PFSK-1 (cell line): ENCODE data around the gene DOCK1.

Source experiments
- FOXP2 ChIP-seq: optimal IDR thresholded peaks from 2 replicates; pipeline ENCODE3; 2011; ENCODE audit warnings: borderline replicate concordance, control low read depth, inconsistent platforms; ENCODE audit not compliant: insufficient read depth; ENCODE audit errors: extremely low read length, extremely low read depth
- POLR2AphosphoS5 ChIP-seq: IDR thresholded peaks from 2 replicates; pipeline ENCODE4 v1.6.1; 2012; ENCODE audit warnings: low read depth, mild to moderate bottlenecking, control low read depth, low read length, moderate library complexity
- REST ChIP-seq, 2 experiments: IDR thresholded peaks; 2 replicates each; pipeline versions ENCODE4 v1.6.1 to v1.8.0; 2011 to 2012; ENCODE audit warnings: low read depth in 2 of 2, low read length in 2 of 2, control low read depth in 1 of 2, inconsistent platforms in 1 of 2, mild to moderate bottlenecking in 1 of 2, moderate library complexity in 1 of 2; ENCODE audit not compliant: insufficient read depth in 1 of 2
- SIN3A ChIP-seq: IDR thresholded peaks from 2 replicates; pipeline ENCODE4 v1.6.1; 2012; ENCODE audit warnings: mild to moderate bottlenecking, low read length, moderate library complexity, borderline replicate concordance; ENCODE audit not compliant: insufficient read depth
- TAF1 ChIP-seq: IDR thresholded peaks from 2 replicates; pipeline ENCODE4 v1.6.1; 2012; ENCODE audit warnings: low read length, control low read depth, borderline replicate concordance; ENCODE audit not compliant: insufficient read depth

Gene DOCK1

GRCh38 chr10:127470911-127471310, 565.7 kb downstream of the DOCK1 start:
- TF ChIP-seq FOXP2 (no peak), SIN3A (no peak), REST (IDR thresholded peaks at IDR 0.05; ENCODE audit: insufficient read depth in 1 of 2, low read depth in 2 of 2, low read length in 2 of 2) (no peak), TAF1 (no peak), POLR2AphosphoS5 (no peak)

- TF ChIP-seq FOXP2 (no peak), REST (IDR thresholded peaks at IDR 0.05; ENCODE audit: insufficient read depth in 1 of 2, low read depth in 2 of 2, low read length in 2 of 2) (no peak), POLR2AphosphoS5 (no peak), SIN3A (no peak), TAF1 (no peak)
These were observed 567.7 kb downstream of the DOCK1 start for GRCh38 chr10:127472976-127473375.

GRCh38 chr10:127474501-127474900, 569.3 kb downstream of the DOCK1 start:
- TF ChIP-seq TAF1 (no peak), REST (IDR thresholded peaks at IDR 0.05; ENCODE audit: insufficient read depth in 1 of 2, low read depth in 2 of 2, low read length in 2 of 2) (no peak), FOXP2 (no peak), POLR2AphosphoS5 (no peak), SIN3A (no peak)

GRCh38 chr10:127485153-127485857, 580.1 kb downstream of the DOCK1 start:
- TF ChIP-seq REST (IDR thresholded peaks at IDR 0.05; ENCODE audit: insufficient read depth in 1 of 2, low read depth in 2 of 2, low read length in 2 of 2) (peak; percentile 55 to 85; a peak in 2 of 4 replicates), FOXP2 (no peak)

GRCh38 chr10:127486355-127486754, 581.1 kb downstream of the DOCK1 start:
- TF ChIP-seq FOXP2 = no peak
- no peak for TF ChIP-seq REST (IDR thresholded peaks at IDR 0.05; ENCODE audit: insufficient read depth in 1 of 2, low read depth in 2 of 2, low read length in 2 of 2)
